A549 (cell line): ENCODE measurements around the gene URGCP.

ENCODE experiments used
- BHLHE40 ChIP-seq: IDR thresholded peaks from 2 replicates; pipeline ENCODE4 v1.6.1; 2012; ENCODE audit warnings: low read depth, low read length, inconsistent platforms
- CTCF ChIP-seq: fragments of >200 bp; sonication (Bioruptor Twin); formaldehyde crosslinking; IDR thresholded peaks from 3 replicates; pipeline ENCODE4 v1.5.1; 2016
- EP300 ChIP-seq, 2 experiments: fragments of >200 bp; sonication (Bioruptor Twin); formaldehyde crosslinking; IDR thresholded peaks; 2 replicates in 1 of 2; 3 replicates in 1 of 2; pipeline ENCODE4 v1.6.1; 2016 to 2017
- KDM1A ChIP-seq: fragments of 200-600 bp; sonication (generic); IDR thresholded peaks from 2 replicates; pipeline ENCODE4 v1.6.1; 2016; ENCODE audit warnings: low read depth, mild to moderate bottlenecking
- POLR2AphosphoS2 ChIP-seq: conservative IDR thresholded peaks from 2 replicates; pipeline ENCODE4 v1.6.1; 2012; ENCODE audit warnings: low read length, improper control_type of control experiment, inconsistent platforms
- TP53 ChIP-seq: fragments of 250-450 bp; sonication (Bioruptor Pico); IDR thresholded peaks from 2 replicates; pipeline ENCODE4 v1.5.0; 2021; ENCODE audit warnings: mild to moderate bottlenecking, moderate library complexity

DNA sequence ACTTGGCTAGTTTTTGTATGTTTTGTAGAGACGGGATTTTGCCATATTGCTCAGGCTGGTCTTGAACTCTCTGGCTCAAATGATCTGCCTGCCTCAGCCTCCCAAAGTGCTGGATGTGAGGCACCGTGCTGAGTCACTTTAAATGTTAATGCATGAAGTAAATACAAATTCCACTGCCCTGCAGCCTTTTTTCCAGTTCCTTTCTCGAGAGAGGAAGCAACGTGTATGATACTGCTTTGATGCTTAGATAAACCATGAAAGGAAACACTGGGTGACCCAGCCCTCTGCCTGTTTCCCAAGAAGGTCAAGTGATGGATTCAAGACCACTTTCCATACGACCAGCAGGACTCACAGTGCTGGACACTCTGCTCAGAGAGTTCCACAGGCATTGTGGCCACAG lies 25.8 kb downstream of the URGCP start:
- TF ChIP-seq CTCF = no peak
- no peak for TF ChIP-seq EP300 (IDR thresholded peaks at IDR 0.05)
- TF ChIP-seq KDM1A = no peak
- TF ChIP-seq BHLHE40 = no peak
- TF ChIP-seq POLR2AphosphoS2 = no peak
- no peak for TF ChIP-seq TP53 (CRISPR knock-in tag)
